Thoracic aorta (tissue), 2 donors: ENCODE measurements around the gene BMPER. TPM values are rescaled to one million over a fixed set of nuclear protein-coding genes. Genes with fewer than 3 reads are reported as not detected.

Experiments used
- ATAC-seq: fragments of 150-250 bp; one replicate; pipeline ENCODE4 v1.8.0; 2017; ENCODE audit warnings: low read depth; ENCODE audit not compliant: insufficient number of reproducible peaks, low FRiP score
- DNase-seq: peaks from one replicate; pipeline ENCODE4 v3.0.0-alpha.2; 2020; ENCODE audit warnings: low spot score
- H3K27ac ChIP-seq, 2 donors: fragments of 200-600 bp; sonication (generic); 1 replicate in 1 of 2; 2 replicates in 1 of 2; pipeline ENCODE4 v1.5.1; 2016; ENCODE audit warnings: mild to moderate bottlenecking in 2 of 2, moderate library complexity in 2 of 2
- H3K27me3 ChIP-seq: fragments of 200-600 bp; sonication (generic); replicated peaks from 2 replicates; pipeline ENCODE4 v1.6.0; 2016; ENCODE audit warnings: mild to moderate bottlenecking; ENCODE audit not compliant: insufficient read depth
- H3K36me3 ChIP-seq: fragments of 200-600 bp; sonication (generic); one replicate; pipeline ENCODE4 v1.5.1; 2016
- H3K4me1 ChIP-seq, 2 donors: fragments of 200-600 bp; sonication (generic); 1 replicate in 1 of 2; 2 replicates in 1 of 2; pipeline versions ENCODE4 v1.5.1 to v1.6.0; 2016; ENCODE audit warnings: low read depth in 2 of 2, mild to moderate bottlenecking in 1 of 2; ENCODE audit not compliant: control insufficient read depth in 1 of 2
- H3K4me3 ChIP-seq: fragments of 200-600 bp; sonication (generic); 2 replicates; pipeline ENCODE4 v1.5.1; 2016; ENCODE audit warnings: mild to moderate bottlenecking
- H3K9me3 ChIP-seq: fragments of 200-600 bp; sonication (generic); 2 replicates; pipeline ENCODE4 v1.5.1; 2016
- total RNA-seq, 2 donors: library from RNA; depleted of rRNA; stranded (reverse); fragments of >200 nt; gene quantifications; one replicate each; pipeline versions ENCODE4 v1.1.0 to v1.2.3, GENCODE V29; 2016
- TF ChIP-seq, protein P1 (sequence below): fragments of 200-600 bp; sonication (generic); IDR thresholded peaks from one replicate; pipeline ENCODE4 v1.5.1; 2019; ENCODE audit warnings: antibody characterized with exemption

BMPER gene
- total RNA-seq, 2 donors from 2014 or later: 0.54 to 2.3 TPM

DNA sequence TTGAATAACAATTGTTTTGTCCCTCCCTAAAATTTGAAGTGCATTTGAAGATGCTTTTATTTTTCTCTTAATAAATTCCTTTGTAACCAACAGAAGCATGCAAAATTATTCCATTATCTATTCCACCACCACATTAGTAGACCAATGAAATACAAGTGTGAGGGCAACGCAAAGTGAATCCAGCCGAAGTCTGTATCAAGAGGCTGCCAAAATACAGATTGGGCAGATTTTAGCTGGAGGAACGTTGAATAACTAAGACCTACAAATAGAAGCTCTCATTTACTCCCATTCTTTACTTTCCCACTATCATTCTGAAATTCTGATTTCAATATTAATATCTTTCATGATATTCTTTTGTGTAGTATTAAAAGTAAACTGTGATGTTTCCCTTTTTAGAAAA lies 233.7 kb downstream of the BMPER start:
- Histone ChIP-seq H3K4me1 (no peaks in the 10 kb centered on the region), H3K4me3 (no peak overlapping the region), H3K9me3 (no peaks in the 10 kb centered on the region), H3K36me3 (no peaks in the 10 kb centered on the region), H3K27ac (no peak overlapping the region), H3K27me3 (no peaks in the 10 kb centered on the region)
- TF ChIP-seq, protein P1, sequence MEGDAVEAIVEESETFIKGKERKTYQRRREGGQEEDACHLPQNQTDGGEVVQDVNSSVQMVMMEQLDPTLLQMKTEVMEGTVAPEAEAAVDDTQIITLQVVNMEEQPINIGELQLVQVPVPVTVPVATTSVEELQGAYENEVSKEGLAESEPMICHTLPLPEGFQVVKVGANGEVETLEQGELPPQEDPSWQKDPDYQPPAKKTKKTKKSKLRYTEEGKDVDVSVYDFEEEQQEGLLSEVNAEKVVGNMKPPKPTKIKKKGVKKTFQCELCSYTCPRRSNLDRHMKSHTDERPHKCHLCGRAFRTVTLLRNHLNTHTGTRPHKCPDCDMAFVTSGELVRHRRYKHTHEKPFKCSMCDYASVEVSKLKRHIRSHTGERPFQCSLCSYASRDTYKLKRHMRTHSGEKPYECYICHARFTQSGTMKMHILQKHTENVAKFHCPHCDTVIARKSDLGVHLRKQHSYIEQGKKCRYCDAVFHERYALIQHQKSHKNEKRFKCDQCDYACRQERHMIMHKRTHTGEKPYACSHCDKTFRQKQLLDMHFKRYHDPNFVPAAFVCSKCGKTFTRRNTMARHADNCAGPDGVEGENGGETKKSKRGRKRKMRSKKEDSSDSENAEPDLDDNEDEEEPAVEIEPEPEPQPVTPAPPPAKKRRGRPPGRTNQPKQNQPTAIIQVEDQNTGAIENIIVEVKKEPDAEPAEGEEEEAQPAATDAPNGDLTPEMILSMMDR: no peak
- ATAC-seq (no peak), DNase-seq (no peak)

DNA sequence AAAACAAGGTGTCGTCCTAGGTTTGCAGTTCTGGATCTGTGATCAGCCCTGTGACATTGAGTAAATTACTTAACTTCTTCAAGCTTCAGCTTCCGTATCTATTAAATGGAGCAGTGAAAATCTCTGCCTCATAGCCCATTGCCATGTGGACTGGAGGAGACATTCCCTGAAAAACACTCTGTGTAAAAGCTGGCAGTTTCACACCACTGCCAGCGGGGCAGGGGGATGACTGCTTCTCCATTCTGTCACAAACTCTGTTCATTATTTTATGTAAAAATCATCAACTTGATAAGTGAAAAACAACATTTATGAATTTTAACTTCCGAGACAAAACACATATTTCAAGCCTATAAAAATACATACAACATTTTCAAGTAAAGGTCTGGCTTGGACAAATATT lies 234.7 kb downstream of the BMPER start:
- no peaks in the 10 kb centered on the region for H3K27me3 ChIP-seq
- H3K9me3 ChIP-seq: no peaks in the 10 kb centered on the region
- no peaks in the 10 kb centered on the region for H3K4me1 ChIP-seq
- no peaks in the 10 kb centered on the region for H3K36me3 ChIP-seq
- H3K4me3 ChIP-seq: no peak overlapping the region
- no peak for ATAC-seq
- TF ChIP-seq, protein P1: no peak
- no peak for DNase-seq
- H3K27ac ChIP-seq: no peak overlapping the region

DNA sequence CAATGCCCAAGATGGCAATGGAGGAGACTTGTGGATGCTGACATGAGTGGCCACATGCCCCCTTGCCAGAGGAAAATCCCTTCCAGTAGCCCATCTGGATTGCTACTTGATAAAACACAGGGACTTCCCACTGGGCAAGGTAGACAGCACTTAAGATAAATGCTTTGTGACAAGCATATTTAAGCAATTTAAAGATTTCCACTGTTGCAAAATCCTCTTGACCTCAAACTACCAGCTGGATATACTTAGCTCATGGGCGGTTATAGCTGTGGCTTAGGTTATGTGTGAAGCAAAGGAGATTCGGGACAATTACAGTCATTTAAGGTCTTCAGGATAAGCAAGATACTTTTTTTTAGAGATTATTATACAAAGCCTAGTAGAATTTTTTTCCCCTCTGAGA lies 238.1 kb downstream of the BMPER start:
- ATAC-seq (no peak), DNase-seq (no peak)
- Histone ChIP-seq H3K4me3 (no peak overlapping the region), H3K36me3 (no peaks in the 10 kb centered on the region), H3K9me3 (no peaks in the 10 kb centered on the region), H3K27ac (no peak overlapping the region), H3K27me3 (no peaks in the 10 kb centered on the region), H3K4me1 (no peaks in the 10 kb centered on the region)
- TF ChIP-seq, protein P1: no peak

DNA sequence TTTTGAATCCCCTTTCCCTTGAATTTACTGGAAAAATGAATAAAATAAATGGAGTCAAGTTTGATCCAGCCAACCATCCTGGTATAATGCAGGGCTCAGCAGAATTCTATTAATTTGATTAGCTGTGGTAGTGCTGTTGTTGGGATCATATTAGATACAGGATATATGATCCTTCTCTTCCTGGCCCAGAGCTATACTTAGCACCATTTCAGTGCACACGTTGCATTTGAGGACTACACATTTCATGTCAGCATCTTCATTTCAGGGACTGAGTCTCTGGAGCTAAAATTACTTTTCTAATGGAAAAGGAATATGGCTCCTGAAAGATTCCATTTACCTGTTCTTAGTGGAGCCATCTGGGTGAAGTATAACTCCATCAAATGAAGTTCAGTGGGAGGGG lies 240.3 kb downstream of the BMPER start:
- Histone ChIP-seq H3K27me3 (no peaks in the 10 kb centered on the region), H3K4me1 (no peaks in the 10 kb centered on the region), H3K9me3 (no peaks in the 10 kb centered on the region), H3K4me3 (no peak overlapping the region), H3K36me3 (no peaks in the 10 kb centered on the region), H3K27ac (no peak overlapping the region)
- DNase-seq: no peak
- TF ChIP-seq, protein P1: no peak
- no peak for ATAC-seq

DNA sequence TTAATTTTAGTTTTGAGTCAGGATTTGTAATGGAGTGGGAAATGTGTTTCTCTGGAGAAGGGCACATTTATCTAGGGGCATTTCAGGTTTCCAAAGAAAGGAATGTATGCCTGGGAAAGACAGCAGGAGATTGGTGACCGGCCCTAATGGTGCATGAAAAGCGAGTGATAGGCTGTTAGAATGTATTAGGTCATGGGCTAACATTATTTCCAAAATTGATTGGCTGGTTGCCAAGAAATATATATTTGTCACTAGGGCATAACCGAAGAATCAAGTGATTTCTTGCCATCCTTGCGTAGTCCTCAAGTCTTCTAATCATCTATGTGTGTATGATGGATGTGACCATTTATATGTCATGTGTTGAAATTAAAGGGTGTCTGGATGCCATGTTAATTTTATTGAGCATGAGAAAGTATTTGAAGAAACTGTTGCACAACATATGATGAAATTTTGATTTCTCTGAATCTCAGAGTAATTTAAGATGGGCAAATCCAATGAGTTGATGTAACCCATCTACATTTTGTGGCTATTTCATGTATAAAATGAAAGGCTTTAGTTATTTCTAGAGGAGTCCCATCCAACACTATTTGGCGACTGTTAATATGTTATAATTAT lies 248.4 kb downstream of the BMPER start:
- no peak for ATAC-seq
- no peak for DNase-seq
- Histone ChIP-seq H3K27me3 (no peaks in the 10 kb centered on the region), H3K4me1 (peaks cover 2 to 39% of the 10 kb centered on the region in 2 donors), H3K36me3 (no peaks in the 10 kb centered on the region), H3K9me3 (no peaks in the 10 kb centered on the region), H3K4me3 (no peak overlapping the region), H3K27ac (no peak overlapping the region)
- TF ChIP-seq, protein P1: no peak
